Peyer's patch (tissue), 4 donors: ENCODE measurements around the gene IFT88. TPM values are rescaled to one million over a fixed set of nuclear protein-coding genes. Genes with fewer than 3 reads are reported as not detected.

Source experiments
- DNase-seq, 3 donors: peaks; one replicate each; pipeline ENCODE4 v3.0.0-alpha.2; 2017 to 2019
- H3K27ac ChIP-seq, 4 donors: fragments of 200-600 bp; sonication (generic); one replicate each; pipeline ENCODE4 v1.5.1; 2016 to 2019
- H3K27me3 ChIP-seq, 2 donors: fragments of 200-600 bp; sonication (generic); one replicate each; pipeline ENCODE4 v1.5.1; 2019
- H3K36me3 ChIP-seq, 3 donors: fragments of 200-600 bp; sonication (generic); one replicate each; pipeline ENCODE4 v1.5.1; 2016 to 2019
- H3K4me1 ChIP-seq, 4 donors: fragments of 200-600 bp; sonication (generic); one replicate each; pipeline ENCODE4 v1.5.1; 2016 to 2019
- H3K4me3 ChIP-seq, 4 donors: fragments of 200-600 bp; sonication (generic); 1 replicate in 3 of 4; 2 replicates in 1 of 4; pipeline ENCODE4 v1.5.1; 2016 to 2019; ENCODE audit warnings: mild to moderate bottlenecking in 1 of 4
- H3K9me3 ChIP-seq, 4 donors: fragments of 200-600 bp; sonication (generic); one replicate each; pipeline ENCODE4 v1.5.1; 2016 to 2019; ENCODE audit warnings: mild to moderate bottlenecking in 1 of 4
- CTCF ChIP-seq, 6 experiments: fragments of 450-650 bp in 4 of 6; fragments of 200-600 bp in 2 of 6; sonication (generic) in 1 of 6; IDR thresholded peaks; one replicate each; pipeline ENCODE4 v1.5.1; 2017 to 2019; ENCODE audit warnings: antibody characterized with exemption in 6 of 6, mild to moderate bottlenecking in 3 of 6, moderate library complexity in 1 of 6
- POLR2A ChIP-seq, 2 donors: fragments of 450-650 bp; IDR thresholded peaks; one replicate each; pipeline ENCODE4 v1.5.1; 2017; ENCODE audit warnings: antibody characterized with exemption in 2 of 2, mild to moderate bottlenecking in 2 of 2, moderate library complexity in 2 of 2
- total RNA-seq, 4 donors: library from RNA; depleted of rRNA; stranded (reverse); fragments of >200 nt; gene quantifications; one replicate each; pipeline ENCODE4 v1.1.0, GENCODE V29; 2016

The IFT88 gene
- total RNA-seq, 4 donors from 2014 or later, result 25.6 to 30.5 (median 25.8) TPM

- H3K36me3 ChIP-seq, result no peaks in the 10 kb centered on the region
- H3K9me3 ChIP-seq, result no peaks in the 10 kb centered on the region
- no peak for TF ChIP-seq POLR2A (IDR thresholded peaks at IDR 0.05)
- TF ChIP-seq CTCF (IDR thresholded peaks at IDR 0.05), result no peak
- no peak overlapping the region for H3K4me3 ChIP-seq
- no peak overlapping the region for H3K27ac ChIP-seq
- H3K4me1 ChIP-seq, result peaks cover 0 to 10% (median 7%) of the 10 kb centered on the region in 4 donors
- no peaks in the 10 kb centered on the region for H3K27me3 ChIP-seq
- DNase-seq, result no peak
Measured at GRCh38 chr13:20720499-20720898, 153.5 kb downstream of the IFT88 start.

- no peak for TF ChIP-seq CTCF (IDR thresholded peaks at IDR 0.05)
- TF ChIP-seq POLR2A (IDR thresholded peaks at IDR 0.05), result no peak
- Histone ChIP-seq H3K36me3 (no peaks in the 10 kb centered on the region), H3K27ac (no peak overlapping the region), H3K9me3 (no peaks in the 10 kb centered on the region), H3K4me1 (peaks cover 0 to 10% (median 7%) of the 10 kb centered on the region in 4 donors), H3K4me3 (peak overlapping the region in 1 of 4 donors; percentile 44), H3K27me3 (no peaks in the 10 kb centered on the region)
- DNase-seq, result no peak
Measured at GRCh38 chr13:20721058-20721453, 154.1 kb downstream of the IFT88 start.

- no peak for DNase-seq
- Histone ChIP-seq H3K4me3 (peak overlapping the region in 3 of 4 donors; percentile 6 to 44 (median 38)), H3K27ac (no peak overlapping the region), H3K9me3 (no peaks in the 10 kb centered on the region), H3K27me3 (no peaks in the 10 kb centered on the region), H3K36me3 (no peaks in the 10 kb centered on the region), H3K4me1 (peaks cover 0 to 10% (median 7%) of the 10 kb centered on the region in 4 donors)
- TF ChIP-seq POLR2A (IDR thresholded peaks at IDR 0.05) (no peak), CTCF (IDR thresholded peaks at IDR 0.05) (no peak)
Measured at GRCh38 chr13:20721454-20722357, 154.7 kb downstream of the IFT88 start.

GRCh38 chr13:20727856-20728255 lies 160.9 kb downstream of the IFT88 start:
- DNase-seq, result no peak
- H3K27me3 ChIP-seq, result no peaks in the 10 kb centered on the region
- no peaks in the 10 kb centered on the region for H3K9me3 ChIP-seq
- H3K4me3 ChIP-seq, result no peak overlapping the region
- no peaks in the 10 kb centered on the region for H3K4me1 ChIP-seq
- no peak overlapping the region for H3K27ac ChIP-seq
- no peaks in the 10 kb centered on the region for H3K36me3 ChIP-seq
- TF ChIP-seq CTCF (IDR thresholded peaks at IDR 0.05), result no peak
- no peak for TF ChIP-seq POLR2A (IDR thresholded peaks at IDR 0.05)

- H3K27me3 ChIP-seq, result no peaks in the 10 kb centered on the region
- DNase-seq, result no peak
- H3K4me1 ChIP-seq, result no peaks in the 10 kb centered on the region
- no peaks in the 10 kb centered on the region for H3K36me3 ChIP-seq
- no peak overlapping the region for H3K4me3 ChIP-seq
- TF ChIP-seq CTCF (IDR thresholded peaks at IDR 0.05) (no peak), POLR2A (IDR thresholded peaks at IDR 0.05) (no peak)
- H3K27ac ChIP-seq, result no peak overlapping the region
- no peaks in the 10 kb centered on the region for H3K9me3 ChIP-seq
Measured at GRCh38 chr13:20728579-20729311, 161.8 kb downstream of the IFT88 start.
